Heart right ventricle (tissue), 16 donors: Measurements from ENCODE around the gene CACNA1B. TPM values are rescaled to one million over a fixed set of nuclear protein-coding genes. Genes with fewer than 3 reads are reported as not detected.
"Not testable (repeated sequence)": the region's sequence is repeated elsewhere in the genome, so short reads cannot be mapped to it uniquely, and the experiment has no call there.

Experiments
- ATAC-seq, 8 donors: fragments of 200-7000 bp; cut with Tn5 transposase; one replicate each; pipeline ENCODE4 v1.9.1; 2020; ENCODE audit warnings: mild to moderate bottlenecking in 8 of 8, moderate library complexity in 8 of 8, moderate number of reproducible peaks in 1 of 8
- DNase-seq, 2 donors: peaks; one replicate each; pipeline ENCODE4 v3.0.0-alpha.2; 2020
- H3K27ac ChIP-seq, 10 donors: fragments of 200-600 bp; sonication (generic) in 2 of 10; one replicate each; pipeline versions ENCODE4 v1.5.0 to v1.8.0; 2020 to 2022; ENCODE audit warnings: mild to moderate bottlenecking in 3 of 10
- H3K27me3 ChIP-seq, 7 donors: fragments of 200-600 bp; one replicate each; pipeline ENCODE4 v1.8.0; 2021 to 2022; ENCODE audit warnings: mild to moderate bottlenecking in 2 of 7
- H3K36me3 ChIP-seq, 9 donors: fragments of 200-600 bp; sonication (generic) in 1 of 9; one replicate each; pipeline versions ENCODE4 v1.5.0 to v1.8.0; 2020 to 2022; ENCODE audit warnings: mild to moderate bottlenecking in 2 of 9
- H3K4me1 ChIP-seq, 9 donors: fragments of 200-600 bp; sonication (generic) in 1 of 9; one replicate each; pipeline versions ENCODE4 v1.5.0 to v1.8.0; 2020 to 2022; ENCODE audit warnings: mild to moderate bottlenecking in 4 of 9
- H3K4me3 ChIP-seq, 10 donors: fragments of 200-600 bp; sonication (generic) in 2 of 10; one replicate each; pipeline versions ENCODE4 v1.5.0 to v1.8.0; 2020 to 2022; ENCODE audit warnings: mild to moderate bottlenecking in 7 of 10, moderate library complexity in 2 of 10
- H3K9me3 ChIP-seq, 11 donors: fragments of 200-600 bp in 10 of 11; sonication (generic) in 2 of 11; one replicate each; pipeline versions ENCODE4 v1.5.0 to v1.8.0; 2013 to 2022; ENCODE audit warnings: mild to moderate bottlenecking in 2 of 11, control low read depth in 1 of 11, moderate library complexity in 1 of 11
- WGBS, 2 donors: extraction: QIAGEN DNeasy Blood & Tissue Kit; methylation state at CpG; one replicate each; pipeline ENCODE4 v1.1.7; 2013; ENCODE audit warnings: inconsistent platforms in 1 of 2; 5-methylcytosine and 5-hydroxymethylcytosine counted together
- intact Hi-C, 10 donors: fragments of 100-400 bp; cut with DNase I; formaldehyde crosslinking; loops; one replicate each; pipeline versions ENCODE4 v1.11.1 to v1.14.2; 2022
- polyA plus RNA-seq, 2 donors: library from polyadenylated mRNA; stranded (reverse); fragments of 200-250 nt; gene quantifications; one replicate each; pipeline ENCODE4 v1.2.3, GENCODE V29; 2013
- total RNA-seq, 10 donors: library from RNA; stranded (reverse); fragmentation: NEBNext Ultra II Directional in 3 of 10; extraction: Animal tissue kit (Norgen Biotek cat#: 25700) in 3 of 10; gene quantifications; one replicate each; pipeline versions ENCODE4 v1.2.1 to v1.2.4, GENCODE V29; 2021 to 2023
- TF ChIP-seq, protein P1 (sequence below), 9 donors: fragments of 200-600 bp; sonication (generic) in 2 of 9; IDR thresholded peaks; one replicate each; pipeline versions ENCODE4 v1.5.0 to v1.8.0; 2021 to 2022; ENCODE audit warnings: antibody characterized with exemption in 9 of 9, mild to moderate bottlenecking in 5 of 9, moderate library complexity in 1 of 9
- donor health status: Arrhythmogenic right ventricular cardiomyopathy.
- donor health status: ischemic (EF 13 %, LVEDD 7.1; RV severe dilation, severe dysfunction).
- donor health status: healthy with polysubstance abuse.
- donor health status: DM: no; HTN: yes; CAD: no.
- donor health status: DM: no; HTN: no; CAD: no.
- donor health status: ischemic (EF 25% LVEDD 6.9; RV normal size, moderate dysfunction).
- donor health status: ischemic (EF 25% LVEDD 5.7; RV mildly dilated, moderate dysfunction).
- donor health status: healthy.
- donor health status: DM: yes; HTN: yes; CAD: no.
- donor health status: Ischemic cardiomyopathy.
- donor health status: ischemic (EF 35%, LVEDD 5.7; RV mildly dilated, moderate dysfunction).
- donor health status: nonischemic (EF 11% LVEDD 7.7; RV severe dilation, severe dysfunction).
- donor health status: DM: yes; HTN: yes; CAD: no.
- donor health status: PGD.
- donor health status: ischemic (EF 29% LVEDD 5.4; RV normal size, mild dysfunction).
- donor health status: nonischemic (EF 23%, LVEDD 6.1; RV moderate dilation, normal function).

Gene CACNA1B
- total and polyA plus RNA-seq, 12 donors: under 0.01 to 0.66 (median 0.15) TPM; not detected in 1

DNA sequence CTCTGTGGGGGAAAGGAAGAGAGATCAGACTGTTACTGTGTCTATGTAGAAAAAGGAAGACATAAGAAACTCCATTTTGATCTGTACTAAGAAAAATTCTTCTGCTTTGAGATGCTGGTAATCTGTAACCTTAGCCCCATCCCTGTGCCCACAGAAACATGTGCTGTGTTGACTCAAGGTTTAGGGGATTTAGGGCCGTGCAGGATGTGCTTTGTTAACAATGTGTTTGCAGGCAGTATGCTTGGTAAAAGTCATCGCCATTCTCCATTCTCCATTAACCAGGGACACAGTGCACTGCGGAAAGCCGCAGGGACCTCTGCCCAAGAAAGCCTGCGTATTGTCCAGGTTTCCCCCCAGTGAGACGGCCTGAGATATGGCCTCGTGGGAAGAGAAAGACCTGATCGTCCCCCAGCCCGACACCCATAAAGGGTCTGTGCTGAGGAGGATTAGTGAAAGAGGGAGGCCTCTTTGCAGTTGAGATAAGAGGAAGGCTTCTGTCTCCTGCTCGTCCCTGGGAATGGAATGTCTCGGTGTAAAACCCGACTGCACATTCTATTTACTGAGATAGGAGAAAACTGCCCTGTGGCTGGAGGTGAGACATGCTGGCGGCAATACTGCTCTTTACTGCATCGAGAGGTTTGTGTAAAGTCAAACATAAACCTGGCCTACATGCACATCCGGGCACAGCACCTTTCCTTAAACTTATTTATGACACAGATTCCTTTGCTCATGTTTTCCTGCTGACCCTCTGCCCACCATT lies 255.5 kb downstream of the CACNA1B start:
- H3K4me3 ChIP-seq, DNase-seq, H3K9me3 ChIP-seq, H3K27me3 ChIP-seq, H3K27ac ChIP-seq, H3K36me3 ChIP-seq, H3K4me1 ChIP-seq, intact Hi-C loops, ATAC-seq: not testable (repeated sequence)
- 52 to 77% methylated on average over 15 of the region's 15 CpGs for WGBS, 2 donors

DNA sequence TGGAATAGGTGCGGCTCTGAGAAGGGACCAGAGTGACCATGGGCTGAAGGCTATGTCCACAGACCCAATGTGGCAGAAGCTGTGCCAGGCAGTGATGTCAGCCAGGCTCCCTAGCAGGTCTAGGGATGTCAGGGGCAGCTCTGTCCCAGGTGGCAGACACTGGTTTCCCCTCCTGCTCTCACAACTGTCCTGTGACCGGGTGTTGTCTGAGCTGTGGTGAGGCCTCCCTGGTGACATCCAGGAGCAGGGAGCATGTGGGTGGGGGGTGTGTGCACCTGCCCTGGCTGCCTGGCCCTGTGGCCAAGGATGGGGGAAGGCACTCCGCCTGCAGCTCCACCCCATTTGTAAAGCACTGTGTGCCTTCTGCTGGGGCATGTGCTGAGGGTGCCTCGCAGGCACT lies 257.0 kb downstream of the CACNA1B start:
- DNase-seq, ATAC-seq, intact Hi-C loops, H3K4me1 ChIP-seq, H3K27me3 ChIP-seq, H3K27ac ChIP-seq, H3K36me3 ChIP-seq, H3K9me3 ChIP-seq, H3K4me3 ChIP-seq: not testable (repeated sequence)
- WGBS, 2 donors: 83 to 87% methylated on average over 4 of the region's 4 CpGs

DNA sequence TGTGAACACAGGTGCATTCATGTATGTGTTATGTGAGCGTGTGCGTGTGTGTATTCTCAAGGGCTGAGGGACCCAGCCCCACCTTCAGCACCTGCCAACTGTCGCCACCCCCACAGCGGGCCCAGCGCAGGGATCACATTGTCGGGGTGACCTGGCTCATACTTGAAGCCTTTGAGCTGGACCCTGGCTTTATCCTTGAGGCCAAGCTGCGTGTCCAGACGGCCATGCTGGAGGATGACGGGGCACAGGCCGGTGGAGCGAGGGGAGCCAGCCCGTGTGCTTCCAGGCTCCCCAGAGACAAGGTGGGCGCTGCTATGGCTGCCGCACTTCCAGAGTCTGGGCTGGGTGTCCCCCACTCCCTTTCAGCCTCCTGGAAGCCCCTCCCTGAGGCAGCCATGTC lies 261.5 kb downstream of the CACNA1B start:
- H3K9me3 ChIP-seq, ATAC-seq, H3K27me3 ChIP-seq, intact Hi-C loops, H3K36me3 ChIP-seq, H3K4me3 ChIP-seq, DNase-seq, H3K4me1 ChIP-seq, H3K27ac ChIP-seq: not testable (repeated sequence)
- WGBS, 2 donors: 87 to 89% methylated on average over 14 of the region's 14 CpGs

DNA sequence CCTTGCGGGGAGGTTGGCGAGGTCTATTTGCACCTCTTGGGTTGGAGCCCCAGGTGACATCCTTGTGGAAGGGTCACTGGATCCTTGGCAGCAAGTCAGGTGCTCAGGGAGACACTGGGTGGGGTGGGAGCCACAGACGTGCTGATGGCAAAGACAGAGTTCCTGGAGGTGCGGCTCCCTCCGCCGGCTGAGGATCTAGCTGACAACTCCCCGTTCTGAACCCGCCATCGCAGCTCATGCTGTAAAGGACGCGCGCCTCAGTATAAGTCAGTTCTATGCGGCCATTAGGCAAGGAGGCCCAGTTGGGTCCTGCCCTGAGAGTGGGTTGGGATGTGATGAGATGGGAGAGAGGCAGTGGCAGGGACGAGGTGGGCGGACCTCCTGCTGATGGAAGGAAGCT lies 263.4 kb downstream of the CACNA1B start:
- intact Hi-C loops, ATAC-seq: not testable (repeated sequence)
- WGBS, 2 donors: 84 to 90% methylated on average over 13 to 15 of the region's 15 CpGs

DNA sequence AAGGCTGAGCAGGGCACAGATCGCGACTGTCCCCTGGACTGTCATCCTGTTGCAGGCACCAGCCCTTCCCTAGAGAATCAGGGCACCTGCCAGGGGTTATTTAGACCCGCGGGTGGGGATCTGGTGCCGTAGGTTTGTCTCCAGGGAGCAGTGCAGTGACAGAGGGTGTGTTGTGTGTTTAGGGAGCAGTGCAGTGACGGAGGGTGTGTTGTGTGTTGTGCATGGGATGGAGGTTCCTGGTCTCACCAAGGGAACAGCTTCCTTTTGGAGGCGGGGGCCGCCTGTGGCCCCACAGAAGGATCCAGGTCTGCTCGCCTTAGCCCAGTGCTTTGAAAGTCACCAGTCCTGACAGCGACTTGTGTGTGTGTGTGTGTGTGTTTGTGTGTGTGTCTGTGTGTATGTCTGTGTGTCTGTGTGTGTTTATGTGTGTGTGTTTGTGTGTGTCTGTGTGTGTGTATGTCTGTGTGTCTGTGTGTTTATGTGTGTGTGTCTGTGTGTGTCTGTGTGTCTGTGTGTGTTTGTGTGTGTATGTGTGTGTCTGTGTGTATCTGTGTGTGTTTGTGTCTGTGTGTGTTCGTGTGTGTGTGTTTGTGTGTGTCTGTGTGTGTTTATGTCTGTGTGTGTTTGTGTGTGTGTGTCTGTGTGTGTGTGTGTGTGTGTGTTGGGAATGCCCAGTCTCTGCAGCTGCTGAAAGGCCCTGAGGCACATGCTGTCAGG lies 265.1 kb downstream of the CACNA1B start:
- H3K36me3 ChIP-seq, H3K4me3 ChIP-seq, intact Hi-C loops, DNase-seq, H3K4me1 ChIP-seq, H3K27me3 ChIP-seq, H3K9me3 ChIP-seq, H3K27ac ChIP-seq, ATAC-seq: not testable (repeated sequence)
- 77 to 78% methylated on average over 11 of the region's 11 CpGs for WGBS, 2 donors

More for the DNA sequence above, 263.4 kb downstream of the CACNA1B start:
- H3K36me3 ChIP-seq, H3K9me3 ChIP-seq, H3K27me3 ChIP-seq, H3K4me1 ChIP-seq, H3K27ac ChIP-seq, H3K4me3 ChIP-seq, DNase-seq: not testable (repeated sequence)

DNA sequence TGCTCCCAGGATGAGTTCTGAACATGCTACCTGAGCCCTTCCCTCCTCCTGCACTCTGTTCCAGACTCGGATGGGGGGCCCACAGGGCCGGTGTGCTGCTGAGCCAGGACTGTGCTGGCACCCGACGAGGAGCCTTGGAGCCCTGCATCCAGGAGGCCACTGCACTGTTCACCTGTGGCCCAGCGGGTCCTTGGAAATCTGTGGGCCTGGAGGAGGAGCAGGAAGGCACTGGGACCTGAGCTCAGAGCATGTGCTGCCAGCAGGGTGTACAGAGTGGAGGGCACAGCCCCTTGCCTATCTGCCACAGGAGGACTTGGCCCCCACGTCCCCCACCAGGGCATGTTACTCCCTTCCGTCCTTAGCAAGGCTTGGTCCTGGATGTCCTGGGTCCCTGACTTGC lies 265.9 kb downstream of the CACNA1B start:
- DNase-seq, H3K36me3 ChIP-seq, H3K9me3 ChIP-seq, H3K27ac ChIP-seq, H3K4me1 ChIP-seq, H3K4me3 ChIP-seq, intact Hi-C loops: not testable (repeated sequence)
- peaks cover 0 to 14% (median under 1%) of the 10 kb centered on the region in 7 donors for H3K27me3 ChIP-seq
- WGBS, 2 donors: 70 to 79% methylated on average over 7 of the region's 7 CpGs
- ATAC-seq: peak in 1 of 8 donors; percentile 21

DNA sequence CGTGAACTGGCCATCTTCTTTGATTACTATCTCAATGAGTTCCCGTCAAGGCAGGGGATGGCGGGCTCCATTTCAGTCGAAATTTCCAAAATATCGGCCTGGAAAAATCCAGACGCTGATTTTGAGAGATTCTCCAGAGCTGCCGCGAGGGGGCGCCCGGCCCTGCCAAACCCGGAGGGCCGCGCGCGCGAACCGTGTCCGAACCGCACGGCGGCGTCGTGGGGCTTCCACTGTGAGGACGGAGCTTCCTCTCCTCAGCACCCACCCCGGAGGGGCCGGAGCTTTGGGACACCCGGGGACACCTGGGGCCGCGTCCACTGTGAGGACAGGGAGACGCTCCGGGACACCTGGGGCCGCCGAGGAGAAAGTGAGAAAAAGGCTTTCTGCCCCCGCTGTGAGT lies 270.0 kb downstream of the CACNA1B start:
- TF ChIP-seq, protein P1, sequence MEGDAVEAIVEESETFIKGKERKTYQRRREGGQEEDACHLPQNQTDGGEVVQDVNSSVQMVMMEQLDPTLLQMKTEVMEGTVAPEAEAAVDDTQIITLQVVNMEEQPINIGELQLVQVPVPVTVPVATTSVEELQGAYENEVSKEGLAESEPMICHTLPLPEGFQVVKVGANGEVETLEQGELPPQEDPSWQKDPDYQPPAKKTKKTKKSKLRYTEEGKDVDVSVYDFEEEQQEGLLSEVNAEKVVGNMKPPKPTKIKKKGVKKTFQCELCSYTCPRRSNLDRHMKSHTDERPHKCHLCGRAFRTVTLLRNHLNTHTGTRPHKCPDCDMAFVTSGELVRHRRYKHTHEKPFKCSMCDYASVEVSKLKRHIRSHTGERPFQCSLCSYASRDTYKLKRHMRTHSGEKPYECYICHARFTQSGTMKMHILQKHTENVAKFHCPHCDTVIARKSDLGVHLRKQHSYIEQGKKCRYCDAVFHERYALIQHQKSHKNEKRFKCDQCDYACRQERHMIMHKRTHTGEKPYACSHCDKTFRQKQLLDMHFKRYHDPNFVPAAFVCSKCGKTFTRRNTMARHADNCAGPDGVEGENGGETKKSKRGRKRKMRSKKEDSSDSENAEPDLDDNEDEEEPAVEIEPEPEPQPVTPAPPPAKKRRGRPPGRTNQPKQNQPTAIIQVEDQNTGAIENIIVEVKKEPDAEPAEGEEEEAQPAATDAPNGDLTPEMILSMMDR (IDR thresholded peaks at IDR 0.05): peak in 5 of 9 donors; percentile 11 to 38 (median 34)
- H3K4me3 ChIP-seq, H3K27ac ChIP-seq, H3K36me3 ChIP-seq, ATAC-seq, H3K9me3 ChIP-seq, H3K4me1 ChIP-seq, intact Hi-C loops: not testable (repeated sequence)
- peaks cover 0 to 43% (median 23%) of the 10 kb centered on the region in 7 donors for H3K27me3 ChIP-seq
- DNase-seq: peak; percentile 18 to 44
- 11% methylated on average over 24 of the region's 34 CpGs; no CpG with 5 or more reads in 1 of the 2 donors for WGBS, 2 donors
